ENCODE data around the gene NDUFS6. TPM values are rescaled to one million over a fixed set of nuclear protein-coding genes. Genes with fewer than 3 reads are reported as not detected.

The NDUFS6 gene
- total RNA-seq, 1 donor from 2014 or later, result 26.7 TPM

GRCh38 chr5:1804001-1804690 is 2.9 kb downstream of the NDUFS6 start:
- TF ChIP-seq CTCF (IDR thresholded peaks at IDR 0.05; ENCODE audit: unreplicated experiment), result no peak
- Mint-ChIP-seq H3K36me3 (peaks cover 49% of the 10 kb centered on the region), H3K4me3 (no peak overlapping the region), H3K27me3 (ENCODE audit: low read depth) (no peaks in the 10 kb centered on the region), H3K9me3 (no peaks in the 10 kb centered on the region), H3K4me1 (peaks cover 18% of the 10 kb centered on the region), H3K27ac (no peak overlapping the region)
- no peak for DNase-seq (ENCODE audit: low spot score in 2 of 2, unreplicated experiment in 2 of 2)

- Mint-ChIP-seq H3K36me3 (peaks cover 51% of the 10 kb centered on the region), H3K27me3 (ENCODE audit: low read depth) (no peaks in the 10 kb centered on the region), H3K27ac (no peak overlapping the region), H3K4me3 (no peak overlapping the region), H3K9me3 (no peaks in the 10 kb centered on the region), H3K4me1 (peaks cover 15% of the 10 kb centered on the region)
- no peak for TF ChIP-seq CTCF (IDR thresholded peaks at IDR 0.05; ENCODE audit: unreplicated experiment)
- no peak for DNase-seq (ENCODE audit: low spot score in 2 of 2, unreplicated experiment in 2 of 2)
Observed at GRCh38 chr5:1805326-1805725, 4.1 kb downstream of the NDUFS6 start.

- H3K4me3 Mint-ChIP-seq, result no peak overlapping the region
- peaks cover 51% of the 10 kb centered on the region for H3K36me3 Mint-ChIP-seq
- TF ChIP-seq CTCF (IDR thresholded peaks at IDR 0.05; ENCODE audit: unreplicated experiment), result no peak
- no peaks in the 10 kb centered on the region for H3K27me3 Mint-ChIP-seq (ENCODE audit: low read depth)
- H3K9me3 Mint-ChIP-seq, result no peaks in the 10 kb centered on the region
- H3K27ac Mint-ChIP-seq, result no peak overlapping the region
- peaks cover 11% of the 10 kb centered on the region for H3K4me1 Mint-ChIP-seq
- no peak for DNase-seq (ENCODE audit: low spot score in 2 of 2, unreplicated experiment in 2 of 2)
Observed at GRCh38 chr5:1805736-1806135, 4.5 kb downstream of the NDUFS6 start.

- H3K27ac Mint-ChIP-seq, result no peak overlapping the region
- no peak for DNase-seq (ENCODE audit: low spot score in 2 of 2, unreplicated experiment in 2 of 2)
Observed at GRCh38 chr5:1806199-1806598, 5.0 kb downstream of the NDUFS6 start.

GRCh38 chr5:1806974-1807373 is 5.8 kb downstream of the NDUFS6 start:
- DNase-seq (ENCODE audit: low spot score in 2 of 2, unreplicated experiment in 2 of 2), result no peak
- TF ChIP-seq CTCF (IDR thresholded peaks at IDR 0.05; ENCODE audit: unreplicated experiment), result no peak
- Mint-ChIP-seq H3K36me3 (peaks cover 62% of the 10 kb centered on the region), H3K9me3 (no peaks in the 10 kb centered on the region), H3K4me3 (no peak overlapping the region), H3K4me1 (peaks cover 7% of the 10 kb centered on the region), H3K27me3 (ENCODE audit: low read depth) (no peaks in the 10 kb centered on the region), H3K27ac (no peak overlapping the region)

More at GRCh38 chr5:1806199-1806598, 5.0 kb downstream of the NDUFS6 start:
- peaks cover 55% of the 10 kb centered on the region for H3K36me3 Mint-ChIP-seq
- TF ChIP-seq CTCF (IDR thresholded peaks at IDR 0.05; ENCODE audit: unreplicated experiment), result no peak
- no peak overlapping the region for H3K4me3 Mint-ChIP-seq
- H3K4me1 Mint-ChIP-seq, result peaks cover 9% of the 10 kb centered on the region
- no peaks in the 10 kb centered on the region for H3K27me3 Mint-ChIP-seq (ENCODE audit: low read depth)
- H3K9me3 Mint-ChIP-seq, result no peaks in the 10 kb centered on the region

Data from mesothelial cell of epicardium (in vitro differentiated cells).